Measurements from ENCODE around the gene ANO2.

Gene ANO2

DNA sequence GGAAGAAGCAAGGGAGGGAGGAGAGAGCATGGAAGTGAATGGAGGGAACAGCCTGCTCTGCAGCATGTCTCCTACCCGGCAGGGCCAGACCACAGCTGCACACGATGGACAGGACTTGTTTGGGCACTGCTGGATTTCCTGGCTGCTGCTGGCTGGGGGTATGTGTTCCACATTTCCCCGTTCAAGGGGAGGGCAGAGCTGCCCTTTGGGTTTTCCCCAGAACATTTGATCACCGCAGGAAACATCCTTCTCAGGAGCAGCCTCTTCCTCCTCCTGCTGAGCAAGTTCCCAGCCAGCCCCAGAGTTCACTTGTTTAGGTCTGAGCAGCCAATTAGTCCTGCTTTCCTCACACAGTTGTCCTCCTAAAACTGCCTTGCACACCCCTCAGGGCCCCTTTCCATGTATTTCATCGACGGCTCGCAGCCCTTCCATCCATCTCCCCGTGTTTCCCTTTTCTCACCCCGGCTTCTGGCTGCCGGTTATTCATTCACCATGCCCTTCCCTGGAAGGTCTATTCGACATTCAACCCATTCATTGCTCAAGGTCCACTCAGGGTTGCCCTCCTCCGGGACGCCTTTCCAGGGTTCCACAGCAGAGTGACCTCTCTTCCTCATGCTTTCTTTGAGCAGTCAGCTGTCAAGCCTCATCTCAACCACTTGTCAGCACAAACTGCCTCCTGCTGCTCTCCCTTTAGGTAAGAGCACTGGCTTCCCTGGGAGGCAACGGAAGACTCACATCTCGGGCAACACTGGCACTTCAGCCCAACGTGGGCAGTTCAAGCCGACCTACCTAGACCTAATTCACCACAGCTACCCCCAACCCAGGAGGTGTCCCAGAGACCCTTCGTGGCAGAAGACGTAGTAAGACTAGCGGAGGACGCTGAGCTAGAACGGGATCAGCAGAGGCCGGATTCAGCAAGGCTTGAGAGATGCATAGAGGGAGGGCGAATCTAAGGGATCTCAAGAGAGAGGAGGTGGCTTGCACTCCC lies 20.1 kb upstream of the ANO2 start:
- DNase-seq (ENCODE audit: low read depth), result no peak

DNA sequence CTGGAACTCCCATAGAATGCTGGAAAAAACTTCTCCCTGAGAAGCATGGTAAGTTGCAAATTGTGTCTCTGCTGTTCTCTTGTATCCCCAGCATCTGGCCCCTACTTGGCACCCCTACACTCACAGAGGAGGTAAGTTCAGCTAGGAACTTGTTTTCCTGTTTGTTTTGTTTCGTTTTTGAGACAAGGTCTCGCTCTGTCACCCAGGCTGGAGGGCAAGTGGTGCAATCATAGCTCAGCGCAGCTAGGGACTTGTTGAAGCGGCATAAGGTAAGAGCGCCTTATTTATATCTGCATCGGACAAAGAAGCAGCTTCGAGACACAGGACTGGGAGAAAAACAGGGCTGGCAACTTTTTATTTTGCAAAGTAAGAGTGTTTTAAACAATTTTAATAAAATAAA lies 18.5 kb upstream of the ANO2 start:
- DNase-seq (ENCODE audit: low read depth), result no peak

DNA sequence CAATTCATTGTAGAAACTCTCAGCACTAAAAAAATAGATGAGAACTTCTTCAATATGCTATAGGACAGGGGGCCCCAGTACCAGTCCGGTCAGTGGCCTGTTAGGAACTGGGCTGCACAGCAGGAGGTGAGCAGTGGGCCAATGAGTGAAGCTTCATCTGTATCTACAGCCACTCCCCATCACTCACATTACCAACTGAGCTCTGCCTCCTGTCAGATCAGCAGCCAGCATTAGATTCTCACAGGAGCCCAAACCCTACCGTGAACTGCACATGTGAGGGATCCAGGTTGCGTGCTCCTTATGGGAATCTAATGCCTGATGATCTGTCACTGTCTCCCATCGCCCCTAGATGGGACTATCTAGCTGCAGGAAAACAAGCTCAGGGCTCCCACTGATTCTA lies 15.7 kb upstream of the ANO2 start:
- DNase-seq (ENCODE audit: low read depth), result no peak

DNA sequence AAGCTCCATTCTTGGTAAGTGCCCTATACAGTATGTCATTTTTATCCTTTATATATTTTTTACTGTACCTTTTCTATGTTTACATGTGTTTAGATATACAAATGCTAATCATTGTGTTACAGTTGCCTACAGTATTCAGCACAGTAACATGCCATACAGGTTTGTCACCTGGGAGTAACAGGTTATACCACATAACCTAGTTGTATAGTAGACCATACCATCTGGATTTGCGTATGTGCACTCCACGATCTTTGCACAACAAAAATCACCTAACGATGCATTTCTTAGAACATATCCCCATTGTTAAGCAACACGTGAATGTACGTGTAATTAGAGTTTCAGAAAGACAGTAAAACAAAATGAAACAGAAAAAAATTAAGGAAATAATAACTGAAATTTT lies 11.9 kb upstream of the ANO2 start:
- DNase-seq (ENCODE audit: low read depth), result no peak

DNA sequence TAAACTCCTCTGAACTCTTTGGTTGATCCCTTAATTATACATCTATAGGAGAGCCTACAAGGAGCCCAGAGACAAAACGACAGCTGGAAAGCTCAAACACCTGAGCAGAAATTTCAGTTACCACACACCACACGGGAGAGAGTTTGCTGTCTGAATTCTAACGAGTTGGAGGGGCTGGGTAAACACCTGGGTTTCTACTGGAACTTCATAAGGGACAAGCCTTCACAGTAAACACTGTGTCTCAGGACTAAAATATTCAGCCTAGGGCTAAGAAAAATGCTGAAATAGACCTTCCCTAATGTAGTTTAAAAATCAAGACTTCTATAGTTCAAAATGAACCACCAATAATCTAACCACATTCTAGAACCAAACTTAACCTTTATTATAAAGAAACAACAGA lies 9.6 kb upstream of the ANO2 start:
- no peak for DNase-seq (ENCODE audit: low read depth)

DNA sequence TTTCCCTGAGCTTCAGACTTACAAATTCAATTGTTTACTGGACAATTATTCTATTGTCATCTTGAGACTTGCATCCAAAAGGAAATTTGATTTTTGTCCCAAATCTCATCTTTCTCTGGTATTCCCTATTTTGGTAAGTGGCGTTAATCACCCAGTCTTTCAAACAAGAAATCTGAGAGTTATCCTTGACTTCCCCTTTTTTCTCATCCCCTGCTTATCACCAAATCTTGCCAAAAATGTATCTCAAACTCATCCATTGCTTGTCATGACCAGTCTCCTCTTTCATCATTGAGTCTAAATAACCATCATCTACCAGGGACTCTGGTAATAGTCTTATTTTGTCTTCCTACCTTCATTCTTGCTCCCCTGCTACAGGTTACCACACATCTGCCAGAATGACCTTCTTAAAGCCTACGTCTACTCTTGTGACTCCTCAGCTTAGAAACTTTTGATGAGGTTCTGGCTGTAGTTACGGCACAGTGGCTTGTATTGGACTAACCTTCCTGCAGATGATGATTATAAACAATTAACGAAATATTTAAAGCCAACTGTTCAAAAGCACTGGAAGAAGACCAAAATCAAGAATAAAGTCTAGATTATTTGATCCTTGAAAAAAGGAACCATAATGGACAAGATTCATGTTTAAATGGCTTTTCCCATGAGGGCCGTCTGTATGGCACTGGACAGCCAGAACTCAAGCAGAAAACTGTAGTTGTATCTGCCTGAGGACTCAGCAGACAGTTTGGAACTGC lies 9.0 kb upstream of the ANO2 start:
- DNase-seq (ENCODE audit: low read depth), result no peak

DNA sequence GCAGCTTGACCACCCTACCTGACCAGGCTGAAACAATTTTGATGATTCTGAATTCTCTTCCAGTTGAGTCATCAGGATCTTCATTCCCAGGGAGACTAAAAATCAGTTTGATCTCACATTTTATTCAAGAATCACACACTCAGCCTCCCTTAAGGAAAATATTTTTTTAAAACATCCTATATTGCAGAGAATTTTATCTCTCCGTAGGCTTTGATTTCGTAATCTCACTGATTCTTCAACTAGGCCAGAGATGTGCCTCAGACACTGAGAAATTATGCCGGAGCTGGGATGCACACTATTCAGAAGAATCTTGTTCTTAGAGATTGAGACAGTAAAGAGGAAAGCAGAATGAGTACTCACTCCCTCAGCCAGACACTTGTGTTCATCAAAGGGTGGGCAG lies 7.0 kb upstream of the ANO2 start:
- no peak for DNase-seq (ENCODE audit: low read depth)

DNA sequence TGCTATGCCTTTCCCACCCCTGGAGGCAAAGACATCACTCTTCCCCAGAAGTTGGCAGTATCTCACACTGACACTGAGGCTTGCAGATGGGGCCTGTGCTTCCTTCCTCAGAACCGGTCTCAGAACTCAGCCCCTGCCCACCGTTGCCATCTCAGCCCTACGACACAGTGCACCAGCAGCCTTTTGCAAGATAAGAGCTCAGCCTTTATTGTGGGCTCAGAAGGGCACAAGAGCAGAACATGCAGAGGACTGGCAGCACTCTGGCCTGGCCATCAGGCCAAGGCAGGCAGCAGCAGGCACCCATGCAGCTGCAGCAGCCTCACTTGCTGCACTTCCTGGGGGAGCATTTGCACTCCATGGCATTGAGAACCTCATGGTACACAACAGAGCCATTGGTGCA lies 3.6 kb upstream of the ANO2 start:
- no peak for DNase-seq (ENCODE audit: low read depth)

DNA sequence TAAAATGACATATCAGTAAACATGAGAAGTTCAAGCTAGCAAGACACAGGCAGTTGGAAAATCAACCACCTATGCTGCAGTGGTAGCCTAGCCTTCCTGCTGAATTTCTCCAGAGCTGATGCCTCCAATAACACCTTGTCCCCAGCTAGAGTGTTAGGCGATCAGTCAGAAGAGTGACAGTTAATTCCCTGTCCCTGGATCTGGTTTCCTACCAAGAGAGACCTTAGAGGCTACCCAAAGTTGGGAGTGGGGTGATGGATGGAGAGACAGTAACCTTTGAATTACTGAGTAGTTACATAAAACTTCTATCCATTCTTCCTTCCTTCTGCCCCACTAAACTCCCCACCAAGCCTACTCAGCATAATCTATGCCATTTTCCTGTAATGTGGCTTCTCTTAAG lies 1.9 kb upstream of the ANO2 start:
- no peak for DNase-seq (ENCODE audit: low read depth)

DNA sequence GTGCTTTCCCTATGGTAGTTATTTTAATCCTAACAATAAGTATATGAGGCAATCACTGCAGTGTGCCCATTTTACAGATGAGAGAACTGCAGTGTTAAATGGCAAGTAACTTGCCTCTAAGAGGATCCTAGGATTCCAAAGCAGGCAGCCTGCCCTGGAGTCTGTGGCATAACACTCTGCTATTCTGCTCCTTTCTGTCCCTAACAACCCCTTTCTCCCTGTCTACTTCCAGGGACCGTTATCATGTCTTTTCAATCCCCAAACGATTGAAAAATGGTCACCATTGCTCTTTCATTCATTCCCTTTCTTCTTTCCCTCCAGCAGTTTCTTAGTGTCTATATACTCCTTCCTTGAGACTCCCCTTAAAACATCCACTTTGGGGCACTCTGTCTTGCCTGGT lies 1.3 kb upstream of the ANO2 start:
- DNase-seq (ENCODE audit: low read depth), result no peak

DNA sequence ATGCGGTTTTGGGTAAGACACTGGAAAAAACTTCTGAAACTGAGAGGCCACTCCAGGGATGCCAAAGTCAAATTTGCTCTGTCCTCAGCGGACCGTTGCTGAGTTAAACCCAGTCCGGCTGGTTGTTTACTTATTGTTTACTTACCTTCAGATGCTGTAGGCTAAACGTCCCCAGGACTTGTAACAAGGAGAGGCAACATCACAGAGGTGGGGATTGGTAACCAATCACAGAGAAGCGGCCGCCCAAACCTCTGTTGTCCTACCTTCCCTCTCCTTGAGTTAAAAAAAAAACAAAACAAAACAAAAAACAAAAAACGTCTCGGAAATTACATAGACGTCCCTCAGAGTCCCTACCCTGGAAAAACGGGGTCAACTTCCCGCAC lies 380 bp downstream of the ANO2 start:
- DNase-seq (ENCODE audit: low read depth), result no peak

DNA sequence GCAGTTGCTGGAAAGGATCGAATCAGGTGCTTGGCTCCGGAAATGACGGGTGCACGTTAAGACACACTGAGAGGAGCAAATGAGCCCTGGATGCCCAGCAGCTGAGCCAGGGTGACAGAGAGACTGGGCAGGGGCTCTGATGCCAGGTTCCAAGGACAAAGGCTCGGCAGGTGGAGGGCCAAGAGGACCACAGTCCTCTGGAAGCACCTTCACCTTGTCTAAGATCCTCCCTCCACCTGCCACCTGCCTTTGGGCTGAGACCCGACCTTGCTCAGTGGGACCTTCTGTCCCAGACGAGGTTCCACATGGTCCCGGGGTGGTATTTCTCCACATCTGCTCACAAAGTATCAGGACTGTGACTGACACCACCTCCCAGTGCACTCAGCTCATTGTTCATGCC lies 1.0 kb downstream of the ANO2 start:
- no peak for DNase-seq (ENCODE audit: low read depth)

DNA sequence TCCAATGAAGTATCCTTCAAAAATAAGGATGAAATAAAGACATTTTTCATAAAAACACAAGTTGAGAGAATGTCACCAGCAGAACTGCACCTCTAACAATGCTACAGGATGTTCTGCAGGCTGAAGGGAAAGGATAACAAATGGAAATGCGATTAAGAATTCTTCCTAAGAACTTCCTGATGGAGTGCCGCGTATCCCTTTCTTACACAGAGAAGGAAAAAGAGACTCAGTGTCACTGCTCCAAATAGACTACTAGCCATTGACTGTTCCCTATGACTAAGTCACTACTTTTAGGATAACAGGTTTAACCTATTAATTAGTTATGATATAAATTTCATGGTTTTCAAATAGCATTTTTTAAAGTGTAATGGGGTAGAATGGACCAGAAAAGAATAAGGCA lies 3.2 kb downstream of the ANO2 start:
- DNase-seq (ENCODE audit: low read depth), result no peak

DNA sequence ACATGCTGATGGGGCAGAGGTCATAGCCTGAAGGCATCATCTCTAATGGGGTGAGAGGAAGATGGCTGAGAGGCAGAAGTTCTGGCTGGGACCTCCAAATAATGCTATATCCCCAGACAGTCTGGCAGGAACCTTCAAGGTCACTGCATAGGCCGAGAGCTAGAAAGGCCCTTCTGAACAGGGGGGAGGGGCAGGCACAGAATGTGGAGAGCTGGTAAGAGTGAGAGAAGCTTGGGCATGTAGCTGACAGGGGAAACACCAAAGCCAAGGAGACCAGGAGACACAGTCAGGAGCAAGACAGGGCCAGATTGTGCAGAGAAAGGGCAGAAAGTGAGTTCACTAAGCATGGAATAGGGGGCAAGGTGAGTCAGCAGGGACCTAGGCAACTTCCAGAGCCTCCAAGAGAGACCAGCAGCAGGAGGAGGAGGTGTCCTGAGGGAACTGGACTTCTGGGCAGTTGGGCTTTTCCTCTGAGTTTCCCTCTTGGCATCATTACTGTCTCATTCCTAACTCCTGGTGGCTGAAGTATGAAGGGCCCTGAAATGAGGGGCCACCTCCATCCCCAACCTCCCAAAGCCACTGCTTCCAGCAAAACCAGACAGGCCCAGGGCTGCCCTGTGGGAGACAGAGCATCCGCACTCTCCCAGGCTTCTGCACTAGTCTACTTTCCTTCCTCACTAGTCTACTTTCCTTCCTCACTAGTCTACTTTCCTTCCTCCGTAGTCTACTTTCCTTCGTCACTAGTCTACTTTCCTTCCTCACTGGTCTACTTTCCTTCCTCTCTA lies 17.1 kb downstream of the ANO2 start:
- no peak for DNase-seq (ENCODE audit: low read depth)

DNA sequence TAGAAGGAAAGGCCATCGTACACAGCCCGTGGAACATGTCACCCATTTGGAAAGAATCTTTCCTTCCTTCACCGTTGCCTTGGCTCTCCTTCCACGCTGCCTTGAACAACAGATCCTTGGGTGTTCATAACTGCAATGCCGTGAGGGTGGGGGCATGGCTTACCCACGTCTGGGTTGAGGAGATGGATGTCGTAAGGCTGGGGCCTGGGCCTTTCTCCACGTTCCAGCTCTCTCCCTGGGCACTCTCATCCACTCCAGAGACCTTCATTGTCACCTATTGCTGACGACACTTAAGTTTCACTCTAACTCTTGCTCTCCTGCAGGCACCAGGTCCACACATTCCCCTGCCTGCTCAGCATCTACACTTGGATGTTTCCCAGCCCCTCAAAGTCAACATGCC lies 19.4 kb downstream of the ANO2 start:
- no peak for DNase-seq (ENCODE audit: low read depth)

DNA sequence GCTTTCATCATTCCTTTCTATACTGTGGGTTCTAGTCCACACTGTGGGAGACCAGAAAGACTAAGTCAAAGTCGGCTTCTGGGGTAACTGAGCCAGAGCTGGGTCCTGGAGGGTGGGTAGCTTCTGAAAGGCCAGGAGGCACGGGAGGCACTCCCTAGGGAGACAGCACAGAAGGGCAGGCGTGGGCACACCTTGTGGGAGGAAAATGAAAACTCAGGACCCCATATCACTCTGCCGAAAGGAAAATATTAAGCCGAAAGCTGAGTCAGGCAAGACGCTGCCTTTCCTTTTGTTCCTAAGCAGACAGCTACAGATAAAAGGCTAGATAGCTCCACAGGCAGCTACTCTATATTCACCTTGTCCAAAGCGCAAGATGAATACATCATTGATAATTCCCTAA lies 20.7 kb downstream of the ANO2 start:
- DNase-seq (ENCODE audit: low read depth), result no peak

DNA sequence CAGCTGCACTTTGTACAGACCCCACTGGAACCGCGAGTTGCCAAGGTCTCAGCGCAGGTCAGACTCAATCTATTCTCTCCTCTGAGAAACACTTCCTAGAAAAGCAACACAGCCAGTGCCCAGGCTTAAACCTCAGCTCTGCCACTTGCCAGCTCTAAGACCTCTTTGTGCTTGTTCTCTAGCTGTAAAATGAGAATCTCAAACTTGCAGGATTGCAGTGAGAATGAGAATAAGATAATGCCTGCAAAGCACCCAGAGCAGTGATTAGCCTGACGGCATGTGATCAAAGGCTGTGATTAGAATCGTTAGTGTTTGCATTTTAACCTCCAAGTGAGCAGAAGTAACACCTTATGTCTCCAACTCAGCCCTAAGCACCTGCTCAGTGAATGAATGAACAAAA lies 21.3 kb downstream of the ANO2 start:
- no peak for DNase-seq (ENCODE audit: low read depth)

DNA sequence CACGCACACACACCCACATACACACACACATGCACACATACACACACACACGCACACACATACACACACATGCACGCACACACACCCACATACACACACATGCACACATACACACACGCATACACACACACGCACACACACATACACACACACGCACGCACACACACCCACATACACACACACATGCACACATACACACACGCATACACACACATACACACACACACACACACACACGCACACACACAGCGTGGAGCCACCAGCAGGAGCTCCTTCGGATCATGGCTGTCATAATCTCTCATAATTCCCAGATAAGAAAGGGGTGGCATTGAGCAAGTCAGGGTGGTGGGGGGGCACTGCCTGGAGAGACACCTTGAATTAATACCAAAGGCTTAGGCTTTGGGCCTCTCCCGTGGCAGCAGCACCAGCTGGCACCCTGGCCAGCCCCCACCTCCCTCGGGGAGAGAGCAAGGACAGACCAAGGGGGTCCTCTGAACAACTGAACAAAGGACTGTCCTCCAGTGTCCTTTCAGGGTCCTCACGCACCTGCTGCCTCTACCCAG lies 21.9 kb downstream of the ANO2 start:
- no peak for DNase-seq (ENCODE audit: low read depth)

DNA sequence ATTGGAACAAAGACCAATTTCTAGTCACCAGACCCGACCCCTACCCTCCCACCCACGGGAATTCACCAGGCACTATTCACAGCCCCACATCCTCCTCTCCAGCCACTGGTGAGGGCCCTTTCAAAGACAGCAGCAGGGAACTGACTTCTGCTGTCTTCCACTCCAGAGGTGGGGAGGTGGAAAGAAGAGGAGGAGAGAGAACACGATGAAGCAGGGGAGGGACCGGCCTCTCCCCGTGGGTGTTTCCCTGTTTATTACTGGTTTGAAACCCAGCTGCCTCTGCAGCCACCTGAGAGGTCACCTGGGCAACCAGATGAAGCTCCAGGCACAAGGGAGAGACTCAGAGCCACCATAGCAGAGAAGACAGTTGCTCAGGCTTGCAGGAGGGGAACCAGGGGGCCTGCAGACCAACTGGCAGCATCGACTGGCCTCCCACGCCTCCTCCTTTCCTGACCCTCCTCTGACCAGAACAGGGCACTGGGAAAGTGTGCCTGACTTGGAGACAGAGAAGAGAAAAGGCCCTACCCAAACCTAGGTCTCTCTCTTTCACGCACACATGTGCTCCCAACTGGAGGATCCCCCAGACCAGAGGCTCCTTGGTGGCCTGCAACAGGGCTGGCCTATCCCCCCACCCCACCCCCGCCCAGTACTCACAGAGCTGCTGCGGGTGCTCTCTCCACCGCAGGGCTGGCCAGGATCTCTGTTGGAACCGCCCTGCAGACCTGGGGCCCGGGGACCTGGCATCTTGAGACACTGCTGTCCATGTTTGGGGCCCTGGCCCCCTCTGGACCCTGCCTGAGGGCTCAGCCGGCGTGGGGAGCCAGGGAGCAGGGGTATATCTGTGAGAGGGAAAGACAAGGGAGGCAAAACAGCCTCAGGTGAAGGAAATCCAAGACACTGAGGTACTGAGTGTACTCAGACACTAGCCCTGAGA lies 22.8 kb downstream of the ANO2 start:
- DNase-seq (ENCODE audit: low read depth), result no peak

DNA sequence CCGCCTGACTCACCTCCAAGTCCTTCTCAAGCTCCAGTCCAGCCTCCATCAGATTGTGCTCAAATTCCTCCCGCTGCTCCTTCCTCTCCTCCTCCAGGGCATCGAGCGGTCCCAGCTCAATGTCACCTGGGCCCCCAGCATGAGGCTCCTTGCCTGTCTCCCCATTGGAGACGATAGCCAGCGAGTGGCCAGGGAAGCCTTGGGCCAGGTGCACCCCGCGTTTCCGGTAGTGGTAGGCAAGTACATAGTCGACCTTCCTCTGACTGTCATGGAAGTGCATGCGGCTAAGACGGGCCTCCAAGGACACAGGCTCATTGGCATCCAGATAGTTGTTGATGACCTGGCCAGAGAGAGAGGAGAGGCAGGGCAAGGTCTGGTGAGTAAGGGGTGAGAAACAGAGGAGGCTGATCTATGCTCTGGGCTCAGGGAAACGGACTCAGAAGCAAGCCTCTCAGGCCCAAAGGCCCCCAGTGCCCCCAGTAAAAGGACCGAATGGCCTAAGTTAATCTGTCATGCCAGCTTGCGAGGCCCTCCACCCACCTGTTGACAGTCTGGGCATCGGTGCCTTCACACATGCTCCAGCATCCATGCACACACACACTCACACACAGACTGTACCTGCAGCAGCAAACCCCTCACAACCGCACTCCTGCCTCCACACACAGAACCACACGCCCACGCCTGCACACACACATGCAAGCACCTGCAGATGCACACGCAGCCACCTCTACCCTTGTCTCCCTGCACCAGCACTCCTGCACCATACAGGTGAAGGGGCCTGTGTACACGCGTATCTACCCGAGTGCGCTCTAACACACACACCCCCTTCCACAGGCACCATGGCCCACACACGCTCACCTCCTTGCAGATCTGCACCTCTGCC lies 23.8 kb downstream of the ANO2 start:
- no peak for DNase-seq (ENCODE audit: low read depth)

Measured in ELR (cell line).